HepG2 (cell line): ENCODE data around the gene ABCD4. TPM values are rescaled to one million over a fixed set of nuclear protein-coding genes. Genes with fewer than 3 reads are reported as not detected.
A peak's percentile ranks its signal among the peaks of the same experiment; 100 is the strongest.

ENCODE experiments used
- ATAC-seq: fragments of 200-7000 bp; cut with Tn5 transposase; 3 replicates; pipeline ENCODE4 v1.9.1; 2020; ENCODE audit warnings: mild to moderate bottlenecking, moderate library complexity
- BruUV-seq: library from RNA; stranded (reverse); fragments of 400-500 nt; replicated peaks from 2 replicates; lab custom pipeline; 2021; lab: Mats Ljungman, UMichigan
- CTCF ChIA-PET: fragments of 300-600 bp; formaldehyde crosslinking; extraction: SDS; loops from one replicate; lab custom pipeline; 2021; ENCODE audit warnings: low total read pairs, inconsistent platforms, low intra/inter-chr PET ratio; lab: Yijun Ruan, JAX
- POLR2A ChIA-PET: fragments of 350-600 bp; sonication (Branson Sonifier 250); formaldehyde crosslinking; loops from one replicate; lab custom pipeline; 2020; ENCODE audit warnings: antibody characterized with exemption, inconsistent platforms; lab: Yijun Ruan, JAX
- DNase-seq: peaks from one replicate; pipeline ENCODE4 v3.0.0-alpha.2; 2015; ENCODE audit warnings: low spot score
- FAIRE-seq: peaks from 3 replicates; lab custom pipeline; 2011; peaks lifted over from hg19 to GRCh38; lab: Jason Lieb, UNC
- H2AFZ ChIP-seq: one replicate; pipeline ENCODE4 v1.6.1; 2011; ENCODE audit warnings: low read length, inconsistent platforms
- H3K27ac ChIP-seq: fragments of 300-600 bp; 3 replicates; pipeline ENCODE4 v1.8.0; 2011; ENCODE audit warnings: mixed run types, mild to moderate bottlenecking, mixed read lengths, low read length, inconsistent platforms; ENCODE audit not compliant: insufficient read depth; ENCODE audit errors: extremely low read length
- H3K27me3 ChIP-seq, 2 experiments: fragments of 200-600 bp in 1 of 2; 2 replicates in 1 of 2; 3 replicates in 1 of 2; pipeline versions ENCODE4 v1.6.0 to v1.8.0; 2011; ENCODE audit warnings: low read length in 2 of 2, mild to moderate bottlenecking in 2 of 2, moderate library complexity in 2 of 2, inconsistent platforms in 1 of 2; ENCODE audit not compliant: insufficient read depth in 2 of 2, control insufficient read depth in 1 of 2
- H3K36me3 ChIP-seq, 2 experiments: fragments of 200-600 bp in 1 of 2; replicated peaks in 1 of 2; 2 replicates in 1 of 2; 3 replicates in 1 of 2; pipeline versions ENCODE4 v1.5.1 to v1.8.0; 2011; ENCODE audit warnings: low read length in 2 of 2, inconsistent platforms in 1 of 2; ENCODE audit not compliant: insufficient read depth in 2 of 2, control insufficient read depth in 1 of 2
- H3K4me1 ChIP-seq: 2 replicates; pipeline ENCODE4 v1.5.1; 2012; ENCODE audit warnings: low read length, inconsistent platforms; ENCODE audit not compliant: insufficient read depth
- H3K4me2 ChIP-seq: 2 replicates; pipeline ENCODE4 v1.6.0; 2011; ENCODE audit warnings: low read depth, low read length, inconsistent platforms
- H3K4me3 ChIP-seq, 3 experiments: fragments of 200-600 bp in 1 of 3; sonication (generic), shearing (Covaris generic) in 1 of 3; replicated peaks in 1 of 3; 2 replicates each; pipeline ENCODE4 v1.5.1; 2011 to 2016; ENCODE audit warnings: low read length in 3 of 3, inconsistent platforms in 2 of 3, low read depth in 2 of 3, mild to moderate bottlenecking in 2 of 3, control low read depth in 1 of 3, mixed read lengths in 1 of 3; ENCODE audit not compliant: insufficient read depth in 1 of 3
- H3K79me2 ChIP-seq: one replicate; pipeline ENCODE4 v1.6.1; 2011; ENCODE audit warnings: low read length, inconsistent platforms; ENCODE audit not compliant: insufficient read depth
- H3K9ac ChIP-seq: 2 replicates; pipeline ENCODE4 v1.6.0; 2011; ENCODE audit warnings: mild to moderate bottlenecking, low read depth, low read length, inconsistent platforms; ENCODE audit not compliant: insufficient read depth
- H3K9me3 ChIP-seq: 2 replicates; pipeline ENCODE4 v1.5.1; 2012; ENCODE audit warnings: mild to moderate bottlenecking, low read length
- H4K20me1 ChIP-seq: 2 replicates; pipeline ENCODE4 v1.6.0; 2011; ENCODE audit warnings: inconsistent platforms, mild to moderate bottlenecking, low read length, moderate library complexity; ENCODE audit not compliant: insufficient read depth
- EED ChIP-seq: sonication (generic); formaldehyde crosslinking; IDR thresholded peaks from 2 replicates; pipeline ENCODE4 v1.5.0; 2020; ENCODE audit warnings: mild to moderate bottlenecking, missing genetic modification reagents
- HMG20A ChIP-seq: IDR thresholded peaks from 2 replicates; pipeline ENCODE4 v1.6.1; 2016; ENCODE audit warnings: borderline replicate concordance
- HMGA1 ChIP-seq: sonication (generic); formaldehyde crosslinking; conservative IDR thresholded peaks from 2 replicates; pipeline ENCODE4 v1.4.0; 2020; ENCODE audit warnings: missing genetic modification reagents
- LCORL ChIP-seq, 2 experiments: fragments of 450-650 bp in 1 of 2; sonication (generic) in 1 of 2; formaldehyde crosslinking in 1 of 2; IDR thresholded peaks; 2 replicates each; pipeline versions ENCODE4 v1.5.0 to v1.6.1; 2017 to 2020; ENCODE audit warnings: antibody characterized with exemption in 1 of 2, missing genetic modification reagents in 1 of 2
- NFIB ChIP-seq: sonication (generic); formaldehyde crosslinking; IDR thresholded peaks from 2 replicates; pipeline ENCODE4 v1.9.0; 2021; ENCODE audit warnings: missing genetic modification reagents, mild to moderate bottlenecking, borderline replicate concordance
- U2AF1 ChIP-seq: fragments of 200-400 bp; formaldehyde crosslinking; optimal IDR thresholded peaks from 2 replicates; pipeline ENCODE3; 2017; ENCODE audit warnings: mild to moderate bottlenecking, low read depth, low read length
- ZNF124 ChIP-seq: sonication (generic); formaldehyde crosslinking; IDR thresholded peaks from 2 replicates; pipeline ENCODE4 v1.4.0; 2020; ENCODE audit warnings: missing genetic modification reagents
- ZNF33A ChIP-seq: sonication (generic); formaldehyde crosslinking; IDR thresholded peaks from 2 replicates; pipeline ENCODE4 v1.5.1; 2020; ENCODE audit warnings: missing genetic modification reagents, mild to moderate bottlenecking, moderate library complexity, borderline replicate concordance
- ZNF563 ChIP-seq: sonication (generic); formaldehyde crosslinking; IDR thresholded peaks from 2 replicates; pipeline ENCODE4 v1.8.0; 2022; ENCODE audit warnings: mild to moderate bottlenecking, moderate library complexity, missing genetic modification reagents
- ZNF644 ChIP-seq: IDR thresholded peaks from 2 replicates; pipeline ENCODE4 v1.6.1; 2016; ENCODE audit warnings: low read depth
- WGBS: methylation state at CpG from one replicate; pipeline ENCODE4 v1.1.6; 2017; ENCODE audit warnings: low lambda C conversion rate; 5-methylcytosine and 5-hydroxymethylcytosine counted together
- in situ Hi-C: cut with HindIII; loops from 2 replicates; pipeline ENCODE4 v1.10.0; 2017; ENCODE audit warnings: low pct_unique_long_range_greater_than_20kb; ENCODE audit not compliant: extremely low pct_ligation_motif_present
- intact Hi-C: fragments of 100-400 bp; cut with micrococcal nuclease; formaldehyde crosslinking; loops from one replicate; pipeline ENCODE4 v1.10.0; 2022; ENCODE audit not compliant: unreplicated experiment
- polyA plus RNA-seq, 8 experiments: library from polyadenylated mRNA; depleted of rRNA in 3 of 8; stranded (reverse) in 7 of 8; unstranded in 1 of 8; fragments of >200 nt; fragmentation: Illumina TruSeq in 4 of 8; extraction: Trizol in 4 of 8; gene quantifications; 2 replicates each; pipeline versions ENCODE4 v1.2.1 to v1.2.3, GENCODE V29; 2011 to 2016; ENCODE audit warnings: low read depth in 4 of 8, missing spikeins in 1 of 8, mixed read lengths in 1 of 8; ENCODE audit not compliant: insufficient read depth in 1 of 8
- total RNA-seq, 5 experiments: library from RNA; depleted of rRNA; stranded (reverse); fragments of >200 nt; fragmentation: Illumina TruSeq; extraction: Trizol; gene quantifications; 2 replicates each; pipeline ENCODE4 v1.2.3, GENCODE V29; 2016; ENCODE audit warnings: low read depth in 1 of 5
- TF ChIP-seq, protein P1 (sequence below): sonication (generic); formaldehyde crosslinking; IDR thresholded peaks from 2 replicates; pipeline ENCODE4 v1.4.0; 2020; ENCODE audit warnings: low read depth, mild to moderate bottlenecking, missing genetic modification reagents
- TF ChIP-seq, protein P2 (sequence below): sonication (generic); formaldehyde crosslinking; conservative IDR thresholded peaks from 2 replicates; pipeline ENCODE4 v1.5.0; 2020; ENCODE audit warnings: missing genetic modification reagents
- TF ChIP-seq, protein P3 (sequence below): sonication (generic); formaldehyde crosslinking; IDR thresholded peaks from 2 replicates; pipeline ENCODE4 v1.4.0; 2020; ENCODE audit warnings: mild to moderate bottlenecking, missing genetic modification reagents, borderline replicate concordance
- TF ChIP-seq, protein P4 (sequence below): sonication (generic); formaldehyde crosslinking; IDR thresholded peaks from 2 replicates; pipeline ENCODE4 v1.8.1; 2023; ENCODE audit warnings: missing genetic modification reagents, inconsistent platforms, borderline replicate concordance

The ABCD4 gene
- total and polyA plus RNA-seq, 2 of the 13 experiments (the other 11 are each of a cell fraction or from before 2014, with no cell fraction given): 47.5 to 50.5 TPM

DNA sequence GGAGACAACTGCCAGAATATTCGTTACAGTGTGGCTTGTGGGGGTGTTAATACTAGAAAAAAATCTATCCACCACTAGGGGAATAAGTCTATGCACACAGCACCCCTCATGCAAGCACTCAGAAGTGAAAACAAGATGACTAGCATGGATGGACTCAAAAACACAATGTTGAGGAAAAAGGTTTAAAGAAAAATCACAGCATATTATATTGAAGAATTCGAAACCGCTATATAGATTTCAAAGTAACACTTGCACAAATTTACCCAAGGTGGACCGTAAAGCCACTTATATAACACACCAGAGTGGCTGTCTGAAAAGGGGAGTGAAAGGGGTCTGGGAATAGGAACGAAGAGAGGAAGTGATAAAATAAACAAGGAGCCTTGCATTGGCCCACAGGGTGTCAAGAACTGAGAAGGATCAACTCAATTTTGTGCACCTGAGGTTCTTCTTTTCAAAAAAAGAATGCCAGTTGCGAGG lies 544 bp downstream of the ABCD4 start:
- Histone ChIP-seq H3K4me2 (peak overlapping the region; percentile 82), H3K36me3 (peaks cover 10 to 19% of the 10 kb centered on the region in 2 experiments; a peak in 4 of 5 replicates), H2AFZ (no peak overlapping the region), H3K4me3 (peak overlapping the region; percentile 73 to 94 (median 87)), H3K79me2 (peaks cover 43% of the 10 kb centered on the region), H3K27ac (peak overlapping the region; percentile 83), H3K27me3 (no peaks in the 10 kb centered on the region), H3K9ac (peak overlapping the region; percentile 85), H3K9me3 (no peaks in the 10 kb centered on the region), H3K4me1 (peaks cover 43% of the 10 kb centered on the region), H4K20me1 (peaks cover 11% of the 10 kb centered on the region; the same call in 1 of the 2 replicates)
- in situ Hi-C loops (no loop called here), intact Hi-C loops (no loop called here)
- ChIA-PET POLR2A (interaction anchor here (0.7 to 1.7 kb wide), 9 partner anchors 8 to 444 kb away, joined by 3 to 7 read pairs (median 4); partner anchors contain the start of genes ISCA2 and NPC2), CTCF (no interaction called here)
- TSS peak; percentile 70 for BruUV-seq
- FAIRE-seq (no peak), DNase-seq (peak; percentile 58), ATAC-seq (peak; percentile 83)
- under 1% methylated on average over 6 of the region's 6 CpGs for WGBS
- TF ChIP-seq LCORL (IDR thresholded peaks at IDR 0.05) (no peak), LCORL (CRISPR knock-in tag; IDR thresholded peaks at IDR 0.05) (no peak), HMGA1 (CRISPR knock-in tag) (no peak), NFIB (CRISPR knock-in tag) (no peak), EED (no peak), U2AF1 (peak; percentile 66), ZNF33A (CRISPR knock-in tag) (no peak), ZNF563 (CRISPR knock-in tag) (no peak), ZNF124 (CRISPR knock-in tag) (no peak), ZNF644 (CRISPR knock-in tag) (no peak), HMG20A (CRISPR knock-in tag) (no peak)
- TF ChIP-seq, protein P1, sequence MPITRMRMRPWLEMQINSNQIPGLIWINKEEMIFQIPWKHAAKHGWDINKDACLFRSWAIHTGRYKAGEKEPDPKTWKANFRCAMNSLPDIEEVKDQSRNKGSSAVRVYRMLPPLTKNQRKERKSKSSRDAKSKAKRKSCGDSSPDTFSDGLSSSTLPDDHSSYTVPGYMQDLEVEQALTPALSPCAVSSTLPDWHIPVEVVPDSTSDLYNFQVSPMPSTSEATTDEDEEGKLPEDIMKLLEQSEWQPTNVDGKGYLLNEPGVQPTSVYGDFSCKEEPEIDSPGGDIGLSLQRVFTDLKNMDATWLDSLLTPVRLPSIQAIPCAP (CRISPR knock-in tag): no peak
- TF ChIP-seq, protein P2, sequence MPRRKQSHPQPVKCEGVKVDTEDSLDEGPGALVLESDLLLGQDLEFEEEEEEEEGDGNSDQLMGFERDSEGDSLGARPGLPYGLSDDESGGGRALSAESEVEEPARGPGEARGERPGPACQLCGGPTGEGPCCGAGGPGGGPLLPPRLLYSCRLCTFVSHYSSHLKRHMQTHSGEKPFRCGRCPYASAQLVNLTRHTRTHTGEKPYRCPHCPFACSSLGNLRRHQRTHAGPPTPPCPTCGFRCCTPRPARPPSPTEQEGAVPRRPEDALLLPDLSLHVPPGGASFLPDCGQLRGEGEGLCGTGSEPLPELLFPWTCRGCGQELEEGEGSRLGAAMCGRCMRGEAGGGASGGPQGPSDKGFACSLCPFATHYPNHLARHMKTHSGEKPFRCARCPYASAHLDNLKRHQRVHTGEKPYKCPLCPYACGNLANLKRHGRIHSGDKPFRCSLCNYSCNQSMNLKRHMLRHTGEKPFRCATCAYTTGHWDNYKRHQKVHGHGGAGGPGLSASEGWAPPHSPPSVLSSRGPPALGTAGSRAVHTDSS (CRISPR knock-in tag): no peak
- TF ChIP-seq, protein P3, sequence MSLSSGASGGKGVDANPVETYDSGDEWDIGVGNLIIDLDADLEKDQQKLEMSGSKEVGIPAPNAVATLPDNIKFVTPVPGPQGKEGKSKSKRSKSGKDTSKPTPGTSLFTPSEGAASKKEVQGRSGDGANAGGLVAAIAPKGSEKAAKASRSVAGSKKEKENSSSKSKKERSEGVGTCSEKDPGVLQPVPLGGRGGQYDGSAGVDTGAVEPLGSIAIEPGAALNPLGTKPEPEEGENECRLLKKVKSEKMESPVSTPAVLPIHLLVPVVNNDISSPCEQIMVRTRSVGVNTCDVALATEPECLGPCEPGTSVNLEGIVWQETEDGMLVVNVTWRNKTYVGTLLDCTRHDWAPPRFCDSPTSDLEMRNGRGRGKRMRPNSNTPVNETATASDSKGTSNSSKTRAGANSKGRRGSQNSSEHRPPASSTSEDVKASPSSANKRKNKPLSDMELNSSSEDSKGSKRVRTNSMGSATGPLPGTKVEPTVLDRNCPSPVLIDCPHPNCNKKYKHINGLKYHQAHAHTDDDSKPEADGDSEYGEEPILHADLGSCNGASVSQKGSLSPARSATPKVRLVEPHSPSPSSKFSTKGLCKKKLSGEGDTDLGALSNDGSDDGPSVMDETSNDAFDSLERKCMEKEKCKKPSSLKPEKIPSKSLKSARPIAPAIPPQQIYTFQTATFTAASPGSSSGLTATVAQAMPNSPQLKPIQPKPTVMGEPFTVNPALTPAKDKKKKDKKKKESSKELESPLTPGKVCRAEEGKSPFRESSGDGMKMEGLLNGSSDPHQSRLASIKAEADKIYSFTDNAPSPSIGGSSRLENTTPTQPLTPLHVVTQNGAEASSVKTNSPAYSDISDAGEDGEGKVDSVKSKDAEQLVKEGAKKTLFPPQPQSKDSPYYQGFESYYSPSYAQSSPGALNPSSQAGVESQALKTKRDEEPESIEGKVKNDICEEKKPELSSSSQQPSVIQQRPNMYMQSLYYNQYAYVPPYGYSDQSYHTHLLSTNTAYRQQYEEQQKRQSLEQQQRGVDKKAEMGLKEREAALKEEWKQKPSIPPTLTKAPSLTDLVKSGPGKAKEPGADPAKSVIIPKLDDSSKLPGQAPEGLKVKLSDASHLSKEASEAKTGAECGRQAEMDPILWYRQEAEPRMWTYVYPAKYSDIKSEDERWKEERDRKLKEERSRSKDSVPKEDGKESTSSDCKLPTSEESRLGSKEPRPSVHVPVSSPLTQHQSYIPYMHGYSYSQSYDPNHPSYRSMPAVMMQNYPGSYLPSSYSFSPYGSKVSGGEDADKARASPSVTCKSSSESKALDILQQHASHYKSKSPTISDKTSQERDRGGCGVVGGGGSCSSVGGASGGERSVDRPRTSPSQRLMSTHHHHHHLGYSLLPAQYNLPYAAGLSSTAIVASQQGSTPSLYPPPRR: no peak
- TF ChIP-seq, protein P4, sequence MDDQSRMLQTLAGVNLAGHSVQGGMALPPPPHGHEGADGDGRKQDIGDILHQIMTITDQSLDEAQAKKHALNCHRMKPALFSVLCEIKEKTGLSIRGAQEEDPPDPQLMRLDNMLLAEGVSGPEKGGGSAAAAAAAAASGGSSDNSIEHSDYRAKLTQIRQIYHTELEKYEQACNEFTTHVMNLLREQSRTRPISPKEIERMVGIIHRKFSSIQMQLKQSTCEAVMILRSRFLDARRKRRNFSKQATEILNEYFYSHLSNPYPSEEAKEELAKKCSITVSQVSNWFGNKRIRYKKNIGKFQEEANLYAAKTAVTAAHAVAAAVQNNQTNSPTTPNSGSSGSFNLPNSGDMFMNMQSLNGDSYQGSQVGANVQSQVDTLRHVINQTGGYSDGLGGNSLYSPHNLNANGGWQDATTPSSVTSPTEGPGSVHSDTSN (CRISPR knock-in tag): no peak
